AG08395 (cell line): ENCODE measurements around the gene CCR4.
"Not testable (repeated sequence)": the region's sequence is repeated elsewhere in the genome, so short reads cannot be mapped to it uniquely, and the experiment has no call there.

Experiments used
- DNase-seq: peaks from one replicate; pipeline ENCODE4 v3.0.0; 2012; ENCODE audit warnings: mixed read lengths, low spot score

The CCR4 gene

GRCh38 chr3:32983124-32983523 lies 31.7 kb downstream of the CCR4 start:
- no peak for DNase-seq

DNA sequence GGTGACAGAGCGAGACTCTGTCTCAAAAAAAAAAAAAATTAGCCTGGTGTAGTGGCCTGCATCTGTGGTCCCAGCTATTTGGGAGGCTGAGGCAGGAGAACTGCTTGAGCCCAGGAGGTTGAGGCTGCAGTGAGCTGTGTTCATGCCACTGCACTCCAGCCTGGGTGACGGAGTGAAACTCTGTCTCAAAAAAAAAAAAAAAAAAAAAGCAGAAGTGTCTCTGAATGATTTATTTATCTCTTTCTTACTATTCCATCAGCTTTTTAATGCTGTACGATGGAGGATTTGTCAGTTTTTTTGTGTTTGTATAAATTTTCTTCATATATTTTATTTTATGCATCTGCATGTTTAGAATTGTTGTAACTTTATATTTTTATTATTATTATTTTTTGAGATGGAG lies 33.5 kb downstream of the CCR4 start:
- not testable (repeated sequence) for DNase-seq

DNA sequence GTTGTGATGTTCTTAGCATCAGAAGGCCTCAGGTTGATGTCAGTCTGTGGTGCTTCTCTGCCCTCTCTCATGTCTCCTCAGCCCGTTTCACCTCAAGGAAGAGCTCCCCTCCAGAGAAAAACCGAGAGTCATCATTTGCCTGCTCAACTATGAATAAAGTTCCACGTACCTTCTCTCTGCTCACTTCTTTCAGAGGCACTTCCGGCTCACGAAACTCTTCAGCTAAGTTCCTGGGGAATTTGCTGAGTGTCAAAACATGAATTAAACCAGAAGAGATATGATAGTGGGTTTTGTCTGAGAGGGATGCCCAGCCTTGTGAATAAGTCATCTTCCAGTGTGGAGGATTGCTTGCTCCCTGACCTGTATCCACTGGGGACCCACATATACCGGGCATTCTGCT lies 37.7 kb downstream of the CCR4 start:
- DNase-seq, result no peak

DNA sequence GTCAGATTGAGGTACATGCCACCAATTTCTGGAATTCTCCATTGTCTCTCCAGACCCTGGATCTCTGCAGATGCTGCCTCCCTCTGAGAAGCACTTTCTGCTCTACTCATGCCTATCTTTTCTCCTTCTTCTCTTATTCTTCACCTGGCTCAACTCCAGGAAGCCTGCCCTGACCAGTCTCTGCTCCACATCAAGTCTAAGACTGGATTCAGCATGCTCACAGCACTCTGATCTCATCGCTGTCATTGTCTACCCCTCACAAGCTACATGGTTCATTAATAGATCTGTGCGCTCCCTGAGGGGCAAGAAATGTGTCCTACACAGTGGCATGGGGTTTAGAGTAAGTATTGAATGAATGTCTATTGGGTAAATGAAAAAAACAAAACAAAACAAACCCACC lies 38.7 kb downstream of the CCR4 start:
- DNase-seq, result no peak

GRCh38 chr3:32991781-32992180 lies 40.3 kb downstream of the CCR4 start:
- DNase-seq, result no peak

DNA sequence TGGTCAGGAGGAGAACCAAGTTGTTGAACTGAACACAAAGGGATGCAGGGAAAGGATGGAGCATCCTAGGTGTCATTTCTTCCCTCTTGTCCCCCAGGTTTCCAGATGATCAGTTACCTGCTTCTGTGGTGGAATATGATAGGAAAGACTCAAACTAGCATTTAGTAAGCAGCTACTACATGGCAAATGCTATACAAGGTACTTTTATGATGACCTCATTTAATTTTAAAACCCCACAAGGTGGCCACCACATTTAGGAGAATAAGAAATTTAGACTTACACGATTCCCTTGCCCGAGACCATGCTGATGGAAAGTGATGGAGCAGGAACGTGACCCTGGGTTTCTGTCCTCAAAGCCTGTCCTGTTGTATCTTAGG lies 40.9 kb downstream of the CCR4 start:
- DNase-seq, result no peak

DNA sequence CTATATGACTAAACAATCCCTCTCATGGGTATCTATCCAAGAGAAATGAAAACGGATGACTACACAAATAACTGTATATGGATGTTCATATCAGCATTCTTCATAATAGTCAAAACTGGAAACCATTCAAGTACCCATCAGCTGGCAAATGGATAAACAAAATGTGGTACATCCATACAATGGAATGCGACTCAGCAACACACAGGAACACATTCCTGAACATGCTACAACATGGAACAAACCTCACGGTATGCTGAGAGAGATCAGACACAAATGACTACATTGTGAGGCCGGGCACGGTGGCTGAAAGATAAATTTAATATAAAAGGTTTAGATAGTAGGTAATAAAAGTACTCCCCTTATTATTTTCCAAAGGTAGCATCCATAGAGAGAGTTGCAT lies 42.6 kb downstream of the CCR4 start:
- DNase-seq, result no peak

DNA sequence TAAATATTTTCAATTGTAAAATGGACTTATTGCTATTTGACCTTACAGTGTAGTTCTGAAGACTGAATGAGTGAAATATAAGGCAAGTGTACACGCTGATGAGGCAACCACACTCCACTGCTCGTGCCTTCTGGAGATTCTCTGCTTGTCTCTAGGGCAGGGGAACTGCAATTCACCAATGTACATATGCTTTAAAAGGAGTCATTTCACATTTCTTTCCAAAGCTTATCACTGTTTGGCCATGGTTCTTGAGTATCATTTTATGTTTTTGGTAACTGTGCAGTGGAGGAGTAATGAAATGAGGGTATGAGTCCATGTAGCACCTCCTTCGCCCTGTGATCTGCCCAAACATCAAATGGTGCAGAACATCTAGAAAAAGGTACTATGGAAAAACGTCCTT lies 43.7 kb downstream of the CCR4 start:
- DNase-seq, result no peak

DNA sequence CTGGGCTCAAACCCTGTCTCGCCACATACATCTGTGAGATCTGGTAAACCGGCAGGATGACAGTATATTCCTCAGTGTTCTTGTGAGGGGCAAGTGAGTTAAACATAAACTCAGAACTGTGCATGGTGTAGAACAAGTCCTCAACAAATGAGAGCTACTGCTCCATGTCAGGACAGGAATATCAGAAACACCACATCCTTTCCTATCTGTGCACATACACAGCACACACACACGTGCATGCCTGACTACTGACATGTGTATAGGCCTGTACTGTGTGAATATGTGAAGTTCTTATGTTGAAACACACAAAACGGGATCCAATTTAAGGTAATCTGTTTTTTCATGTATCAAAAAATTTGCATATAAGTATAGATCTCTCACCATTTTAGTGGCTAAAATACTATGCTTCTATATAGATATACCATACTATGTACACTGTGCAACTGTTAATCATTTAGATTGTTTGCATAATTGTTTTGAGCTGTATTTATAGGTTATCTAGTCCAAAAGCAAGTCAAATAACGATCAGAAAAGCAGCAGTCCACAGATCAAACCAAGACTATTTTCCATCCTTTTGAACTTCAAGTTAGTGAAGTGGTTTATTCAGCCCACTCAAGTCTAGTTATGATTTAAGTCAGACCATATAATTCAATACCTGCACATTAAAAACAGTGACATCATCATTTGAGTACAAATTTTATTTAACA lies 44.8 kb downstream of the CCR4 start:
- DNase-seq, result no peak

GRCh38 chr3:32996755-32997091 lies 45.3 kb downstream of the CCR4 start:
- DNase-seq, result no peak

DNA sequence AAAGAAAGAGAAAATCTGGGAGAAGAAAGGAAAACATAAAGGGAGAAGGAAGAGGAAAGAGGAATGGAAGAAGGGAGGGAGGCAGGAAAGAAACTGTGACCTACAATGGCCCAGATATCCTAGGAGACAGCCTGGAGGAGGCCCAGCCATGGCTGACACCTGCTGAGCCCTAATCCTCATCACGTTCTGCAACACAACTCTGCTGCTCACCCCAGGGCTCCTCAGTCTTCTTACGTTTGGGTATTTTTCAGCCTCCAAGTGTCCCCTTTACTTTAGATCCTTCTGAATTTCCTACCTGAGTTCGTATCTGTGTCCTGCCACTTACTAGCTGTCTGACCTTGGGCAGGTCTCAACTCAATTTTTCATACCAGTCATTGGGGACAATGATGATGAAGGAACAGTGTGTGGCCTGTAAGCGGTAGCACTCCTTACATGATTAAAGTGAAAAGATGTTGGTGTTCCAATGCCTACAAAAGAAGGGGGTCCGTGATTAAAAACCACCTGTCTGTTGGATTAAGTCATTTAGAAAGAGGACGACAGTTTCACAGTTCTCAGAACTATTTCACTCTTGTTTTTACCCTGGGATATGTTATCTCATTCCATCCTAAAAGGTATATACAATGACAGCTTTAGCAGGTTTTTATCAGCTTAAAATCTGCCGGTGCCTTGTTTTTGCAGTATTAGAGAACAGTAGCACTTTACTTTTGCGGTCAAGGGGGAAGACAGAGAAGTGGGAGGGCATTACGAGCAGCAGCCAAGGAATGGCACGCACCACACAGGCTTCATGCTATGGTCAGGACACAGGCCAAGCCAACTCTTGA lies 47.4 kb downstream of the CCR4 start:
- no peak for DNase-seq

DNA sequence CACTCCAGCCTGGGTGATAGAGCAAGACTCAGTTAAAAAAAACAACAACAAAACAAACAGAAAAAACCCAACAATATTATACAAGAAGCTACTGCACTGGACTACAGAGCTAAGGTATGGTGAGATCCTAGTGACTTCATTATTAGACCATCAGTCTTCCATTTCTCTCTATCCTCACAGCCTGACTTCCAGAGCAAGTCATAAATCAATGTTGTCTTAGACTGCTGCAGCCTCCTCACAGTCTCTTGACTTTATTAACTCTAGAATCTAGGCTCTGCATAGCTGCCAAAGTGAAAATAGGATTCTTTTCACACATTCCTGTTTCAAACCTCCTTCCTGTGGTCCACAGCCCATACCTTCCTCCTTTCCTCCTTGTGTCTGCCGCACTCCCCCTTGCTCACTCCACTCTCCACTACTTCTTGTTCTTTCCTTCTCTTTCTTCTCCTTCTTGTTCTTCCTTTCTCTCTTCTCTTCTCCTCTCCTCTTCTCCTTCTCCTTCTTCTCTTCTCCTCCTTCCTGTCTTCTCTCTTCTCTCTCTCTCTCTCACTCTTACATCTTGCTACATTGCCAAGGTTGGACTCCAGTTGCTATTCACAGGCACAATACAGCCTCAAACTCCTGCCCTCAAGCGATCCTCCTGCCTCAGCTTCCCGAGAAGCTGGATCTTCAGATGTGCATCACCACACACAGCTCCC lies 49.4 kb downstream of the CCR4 start:
- DNase-seq, result no peak

GRCh38 chr3:33001889-33002288 lies 50.4 kb downstream of the CCR4 start:
- DNase-seq, result no peak

- no peak for DNase-seq
Observed at GRCh38 chr3:33003308-33003707, 51.9 kb downstream of the CCR4 start.

- DNase-seq, result no peak
Observed at GRCh38 chr3:33004205-33004604, 52.8 kb downstream of the CCR4 start.

DNA sequence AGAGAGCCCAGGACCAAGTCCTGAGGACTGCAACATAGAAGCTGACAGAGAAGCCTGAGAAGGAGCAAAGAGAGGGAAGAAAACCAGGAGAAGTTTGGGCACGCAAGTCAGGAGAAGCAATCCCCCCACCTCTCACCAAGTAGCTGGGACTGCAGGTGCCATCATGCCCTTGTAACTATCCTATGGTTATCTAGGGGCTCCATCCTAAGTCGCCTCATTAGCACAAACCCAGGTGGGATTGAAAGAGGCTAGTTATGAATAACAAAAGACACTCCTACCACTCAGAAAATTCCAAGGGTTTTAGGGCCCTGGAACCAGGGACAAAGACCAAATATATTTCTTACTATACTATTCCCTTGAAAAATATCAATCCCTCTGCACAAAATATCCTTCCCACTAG lies 53.5 kb downstream of the CCR4 start:
- DNase-seq, result no peak
